AG10803 (cell line): ENCODE measurements around the gene SORCS3.

Source experiments
- DNase-seq: peaks from one replicate; pipeline ENCODE4 v3.0.0; 2010; ENCODE audit warnings: low read depth
- H3K4me3 ChIP-seq: 2 replicates; pipeline ENCODE4 v1.5.1; 2011; ENCODE audit warnings: mild to moderate bottlenecking, low read length, control low read depth
- TF ChIP-seq, protein P1 (sequence below): conservative IDR thresholded peaks from 2 replicates; pipeline ENCODE4 v1.5.1; 2011; ENCODE audit warnings: mild to moderate bottlenecking, low read length, control low read depth, inconsistent platforms

The SORCS3 gene

GRCh38 chr10:105197598-105198364, 556.7 kb downstream of the SORCS3 start:
- H3K4me3 ChIP-seq = no peak overlapping the region
- TF ChIP-seq, protein P1, sequence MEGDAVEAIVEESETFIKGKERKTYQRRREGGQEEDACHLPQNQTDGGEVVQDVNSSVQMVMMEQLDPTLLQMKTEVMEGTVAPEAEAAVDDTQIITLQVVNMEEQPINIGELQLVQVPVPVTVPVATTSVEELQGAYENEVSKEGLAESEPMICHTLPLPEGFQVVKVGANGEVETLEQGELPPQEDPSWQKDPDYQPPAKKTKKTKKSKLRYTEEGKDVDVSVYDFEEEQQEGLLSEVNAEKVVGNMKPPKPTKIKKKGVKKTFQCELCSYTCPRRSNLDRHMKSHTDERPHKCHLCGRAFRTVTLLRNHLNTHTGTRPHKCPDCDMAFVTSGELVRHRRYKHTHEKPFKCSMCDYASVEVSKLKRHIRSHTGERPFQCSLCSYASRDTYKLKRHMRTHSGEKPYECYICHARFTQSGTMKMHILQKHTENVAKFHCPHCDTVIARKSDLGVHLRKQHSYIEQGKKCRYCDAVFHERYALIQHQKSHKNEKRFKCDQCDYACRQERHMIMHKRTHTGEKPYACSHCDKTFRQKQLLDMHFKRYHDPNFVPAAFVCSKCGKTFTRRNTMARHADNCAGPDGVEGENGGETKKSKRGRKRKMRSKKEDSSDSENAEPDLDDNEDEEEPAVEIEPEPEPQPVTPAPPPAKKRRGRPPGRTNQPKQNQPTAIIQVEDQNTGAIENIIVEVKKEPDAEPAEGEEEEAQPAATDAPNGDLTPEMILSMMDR = no peak
- DNase-seq = no peak

- no peak overlapping the region for H3K4me3 ChIP-seq
- TF ChIP-seq, protein P1 = no peak
- no peak for DNase-seq
Measured at GRCh38 chr10:105206616-105207015, 565.5 kb downstream of the SORCS3 start.

DNA sequence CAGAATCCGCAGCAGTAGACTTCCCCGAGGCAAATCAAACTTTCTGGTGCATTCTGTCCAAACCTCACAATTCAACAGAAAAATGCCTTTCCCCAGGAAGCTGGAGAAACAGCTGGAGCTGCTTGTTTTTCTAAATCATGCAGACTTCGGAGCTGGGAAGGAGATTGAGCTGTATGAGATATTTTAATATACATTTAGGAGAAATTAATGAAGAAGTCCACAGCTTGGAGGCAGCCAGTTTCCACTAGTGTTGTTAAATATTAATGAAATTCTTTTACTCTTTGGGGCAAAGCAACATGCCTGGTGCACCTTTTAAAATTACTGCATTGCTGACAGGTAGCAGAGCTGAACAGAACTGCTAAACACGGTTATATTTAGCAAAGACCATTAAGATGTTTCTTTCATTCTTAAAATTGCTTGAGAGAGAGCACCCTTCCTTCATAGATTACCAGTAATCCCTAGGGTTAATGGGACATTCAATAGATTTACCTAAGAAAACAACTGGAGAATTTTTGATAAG, 566.4 kb downstream of the SORCS3 start:
- DNase-seq = no peak
- TF ChIP-seq, protein P1 = no peak
- H3K4me3 ChIP-seq = no peak overlapping the region

DNA sequence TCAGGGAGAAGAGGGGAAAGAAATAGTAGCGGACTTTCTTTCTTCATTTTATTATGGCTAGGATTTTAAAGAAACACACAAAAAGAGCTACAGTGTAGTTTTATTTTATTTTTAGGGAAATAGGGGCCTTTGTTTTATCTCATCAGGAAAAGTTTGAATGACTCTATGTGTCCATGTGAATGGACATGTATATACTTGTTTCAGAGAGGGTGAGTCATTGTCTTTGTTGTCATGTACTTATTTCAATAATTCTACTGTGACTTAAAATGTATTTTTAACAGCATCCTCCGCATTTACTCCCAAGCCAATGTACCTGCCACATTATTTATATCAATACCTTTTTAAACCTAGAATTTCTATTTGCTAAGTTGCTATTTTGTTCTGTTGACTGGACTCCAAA, 569.5 kb downstream of the SORCS3 start:
- TF ChIP-seq, protein P1 = no peak
- no peak for DNase-seq

GRCh38 chr10:105237685-105238084, 596.6 kb downstream of the SORCS3 start:
- no peak overlapping the region for H3K4me3 ChIP-seq
- no peak for DNase-seq
- TF ChIP-seq, protein P1 = no peak

More for the DNA sequence above, 569.5 kb downstream of the SORCS3 start:
- H3K4me3 ChIP-seq = no peak overlapping the region

DNA sequence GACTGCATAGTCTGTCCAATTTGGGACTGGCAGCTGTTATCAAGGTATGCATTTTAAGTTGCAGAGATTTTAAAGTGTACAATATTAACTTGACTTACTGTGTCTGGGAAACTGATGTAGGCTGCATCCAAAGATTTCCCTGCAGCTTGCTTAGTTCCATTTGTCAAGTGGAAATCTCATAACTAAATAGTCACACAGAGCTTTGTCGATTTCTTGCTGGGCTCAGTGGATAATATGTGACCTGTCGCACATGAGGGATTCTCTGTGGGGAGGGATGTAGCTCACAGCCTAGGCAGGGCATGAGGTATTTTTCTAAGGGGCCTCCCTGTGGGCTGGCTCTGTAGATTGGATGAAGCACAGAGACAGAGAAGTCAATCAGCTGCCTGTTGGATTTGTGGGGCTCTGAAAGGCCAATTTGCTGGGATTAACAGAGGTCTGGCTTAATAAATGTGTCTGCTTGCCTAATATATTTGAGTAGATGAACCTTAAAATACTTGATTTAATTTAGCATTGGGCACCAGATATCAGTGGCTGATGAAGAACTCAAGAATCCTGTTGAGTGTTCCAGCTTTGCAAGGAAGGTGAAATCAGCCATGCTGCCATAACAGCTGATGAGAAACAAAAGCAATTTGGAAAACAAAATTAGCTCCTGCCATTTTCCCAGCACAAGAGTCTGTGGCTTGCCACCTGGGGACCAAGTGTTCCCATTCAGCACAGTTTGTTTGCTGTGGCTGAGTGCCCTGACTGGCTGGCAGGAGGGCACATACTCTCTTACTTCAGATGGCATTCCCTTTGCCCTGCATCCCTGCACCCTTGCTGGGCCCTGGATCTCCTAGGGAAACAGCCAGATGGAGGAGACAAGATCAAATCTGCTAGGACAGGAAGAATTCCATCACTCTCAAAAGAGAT, 598.5 kb downstream of the SORCS3 start:
- H3K4me3 ChIP-seq = no peak overlapping the region
- DNase-seq = no peak
- TF ChIP-seq, protein P1 = no peak
